Activated CD4-positive, CD25-positive, alpha-beta regulatory T cell treated with anti-CD3 and anti-CD28 coated beads, Interleukin-2, amount 50 U/mL, for 24 hours (primary cell): Measurements from ENCODE around the gene TGFBR3L.
"Not testable (repeated sequence)": the region's sequence is repeated elsewhere in the genome, so short reads cannot be mapped to it uniquely, and the experiment has no call there.

Experiments used
- ATAC-seq, 2 donors: fragments of 150-1000 bp; cut with Tn5 transposase; one replicate each; pipeline ENCODE4 v1.10.0; 2021; ENCODE audit warnings: mild to moderate bottlenecking in 1 of 2, moderate library complexity in 1 of 2

The TGFBR3L gene

DNA sequence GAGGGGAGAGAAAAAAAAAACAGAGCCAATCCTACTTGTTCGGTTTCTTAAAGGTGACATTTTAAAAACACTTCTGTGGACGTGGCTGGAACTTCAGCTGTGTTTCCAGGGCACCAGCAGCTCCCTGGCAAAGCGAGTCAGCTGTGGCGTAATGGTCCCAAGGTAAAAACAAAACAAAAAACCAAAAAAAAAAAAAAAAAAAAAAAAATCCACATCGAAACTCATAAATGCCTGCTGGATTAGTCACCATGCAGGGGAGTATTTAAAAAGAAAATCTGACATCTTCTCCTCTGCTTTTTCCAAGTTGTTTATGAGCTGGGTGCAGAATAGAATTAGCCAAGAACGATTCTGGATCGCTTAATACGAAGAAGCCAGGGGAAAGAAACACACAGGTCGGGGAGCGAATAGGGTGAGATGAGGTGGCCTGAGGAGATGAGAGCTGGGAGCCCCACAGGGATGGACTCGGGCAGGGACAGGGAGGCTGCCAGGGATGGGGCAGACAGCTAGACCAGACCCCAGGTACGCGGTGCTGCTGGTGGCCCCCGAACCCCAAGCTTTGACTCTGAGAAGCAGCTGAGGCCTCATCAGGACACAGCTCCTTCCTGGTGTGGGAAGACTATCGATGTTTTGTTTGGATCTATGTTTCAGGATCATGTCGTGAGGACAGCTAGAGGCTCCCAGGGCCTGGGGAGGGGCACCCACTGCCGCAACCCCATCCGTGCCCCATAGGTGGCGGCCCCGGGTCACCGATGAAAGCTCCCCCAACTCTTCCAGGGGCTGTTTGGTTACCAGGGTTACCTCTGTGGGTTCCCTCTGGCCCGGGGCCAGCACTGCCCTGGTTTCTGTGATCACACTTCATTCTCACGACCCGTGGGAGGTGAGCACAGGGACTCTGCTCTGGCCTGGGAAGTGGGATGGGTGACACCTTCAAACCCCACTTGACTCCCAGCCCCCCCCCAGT, 14.4 kb downstream of the TGFBR3L start:
- ATAC-seq: peak; percentile 27 to 37

DNA sequence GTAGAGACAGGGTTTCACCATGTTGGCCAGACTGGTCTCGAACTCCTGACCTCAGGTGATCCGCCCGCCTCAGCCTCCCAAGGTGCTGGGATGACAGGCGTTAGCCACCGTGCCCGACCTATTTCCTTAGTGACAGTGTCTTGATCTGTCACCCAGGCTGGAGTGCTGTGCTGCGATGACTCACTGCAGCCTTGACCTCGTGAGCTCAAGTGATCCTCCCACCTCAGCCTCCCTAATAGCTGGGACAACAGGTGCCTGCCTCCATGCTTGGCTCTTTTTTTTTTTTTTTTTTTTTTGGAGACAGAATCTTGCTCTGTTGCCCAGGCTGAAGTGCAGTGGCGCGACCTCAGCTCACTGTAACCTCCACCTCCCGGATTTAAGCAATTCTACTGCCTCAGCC, 15.4 kb downstream of the TGFBR3L start:
- not testable (repeated sequence) for ATAC-seq

DNA sequence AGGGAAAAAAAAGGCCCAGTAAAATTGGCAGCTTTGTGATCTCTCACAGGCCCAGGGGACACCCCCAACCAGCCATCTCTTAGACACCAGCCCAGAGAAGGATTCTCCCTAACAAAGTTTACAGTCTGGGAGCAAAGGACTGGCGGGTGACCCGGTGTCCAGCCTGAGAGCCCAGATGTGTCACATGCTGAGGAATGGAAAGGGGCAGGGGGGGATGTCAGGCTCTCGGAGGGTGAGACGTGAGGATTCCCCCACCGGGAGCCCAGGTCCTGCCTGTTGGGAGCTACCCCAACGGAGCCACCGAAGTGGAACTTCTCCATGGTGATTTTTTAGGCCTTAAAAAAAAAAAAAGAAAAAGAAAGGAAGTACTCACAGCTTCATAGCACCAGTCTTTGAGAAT, 16.1 kb downstream of the TGFBR3L start:
- no peak for ATAC-seq

DNA sequence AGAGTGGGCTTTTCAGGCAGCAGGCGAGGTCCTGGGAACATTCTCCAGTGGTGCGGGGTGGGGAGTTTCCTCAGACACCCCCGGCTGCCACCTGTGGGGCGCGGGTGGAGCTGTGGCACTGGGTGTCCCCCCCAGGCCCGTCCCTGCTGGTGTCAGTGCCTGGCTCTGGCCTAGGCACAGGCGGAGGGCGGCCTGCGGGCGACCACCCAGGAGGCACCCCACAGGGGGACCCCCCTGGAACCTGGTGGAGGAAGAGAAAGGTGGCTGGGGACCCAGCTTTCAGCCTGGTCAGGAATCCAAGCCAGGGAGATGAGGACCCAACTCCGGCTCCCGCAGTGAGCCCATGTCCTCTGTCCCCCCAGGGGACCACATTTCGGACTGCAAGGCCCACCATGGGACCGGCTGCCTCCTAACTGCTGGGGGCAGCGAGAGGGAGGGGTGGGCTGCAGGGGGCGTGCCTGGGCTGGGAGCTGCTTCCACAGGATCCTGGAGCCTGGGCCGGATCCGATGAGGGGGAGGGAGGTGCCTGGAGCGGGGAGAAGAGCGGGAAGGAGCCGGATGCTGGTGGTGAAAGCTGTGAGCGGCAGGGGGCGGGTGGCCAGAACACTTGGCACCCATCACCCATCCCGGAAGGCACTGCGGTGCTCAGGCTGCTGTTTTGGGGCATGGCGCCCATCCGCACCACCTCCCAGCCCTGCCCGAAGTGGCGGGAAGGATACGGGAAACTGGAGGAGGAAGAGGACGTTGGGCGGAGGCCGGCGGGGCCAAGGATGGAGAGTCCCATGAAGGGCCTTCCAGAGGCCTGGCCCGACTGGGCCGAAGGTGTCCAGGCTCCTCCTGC, 16.8 kb downstream of the TGFBR3L start:
- ATAC-seq: no peak

DNA sequence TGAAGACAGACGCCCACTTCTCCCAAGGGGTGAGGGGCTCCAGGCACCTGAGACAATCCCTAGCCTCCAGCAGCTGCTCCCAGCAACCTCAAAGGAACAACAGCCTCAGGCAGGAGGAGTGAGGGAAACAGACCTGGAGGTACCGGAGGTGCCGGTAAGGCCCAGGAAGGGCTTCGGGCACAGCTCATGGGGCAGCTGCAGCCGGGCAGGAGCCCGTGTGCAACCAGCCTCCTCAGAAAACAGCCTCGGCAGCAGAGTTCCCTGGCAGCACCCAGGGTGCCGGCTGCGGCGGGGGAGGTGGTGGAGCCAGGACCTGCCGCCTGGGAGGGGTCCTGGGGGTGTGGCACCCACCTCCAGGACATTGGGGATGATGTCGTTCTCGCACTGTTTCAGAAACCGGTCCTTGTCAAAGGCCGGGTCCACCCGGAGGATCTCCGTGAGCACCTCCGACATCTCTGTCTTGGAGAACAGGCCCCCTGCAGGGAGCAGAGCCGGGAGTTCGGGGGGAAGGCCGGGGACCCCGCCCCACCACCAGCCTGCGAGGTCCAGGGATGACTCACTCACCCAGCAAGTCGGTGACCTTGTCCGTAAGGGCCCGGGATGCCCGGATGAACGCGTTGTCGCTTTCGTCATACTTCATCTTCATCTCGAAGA, 17.8 kb downstream of the TGFBR3L start:
- no peak for ATAC-seq

DNA sequence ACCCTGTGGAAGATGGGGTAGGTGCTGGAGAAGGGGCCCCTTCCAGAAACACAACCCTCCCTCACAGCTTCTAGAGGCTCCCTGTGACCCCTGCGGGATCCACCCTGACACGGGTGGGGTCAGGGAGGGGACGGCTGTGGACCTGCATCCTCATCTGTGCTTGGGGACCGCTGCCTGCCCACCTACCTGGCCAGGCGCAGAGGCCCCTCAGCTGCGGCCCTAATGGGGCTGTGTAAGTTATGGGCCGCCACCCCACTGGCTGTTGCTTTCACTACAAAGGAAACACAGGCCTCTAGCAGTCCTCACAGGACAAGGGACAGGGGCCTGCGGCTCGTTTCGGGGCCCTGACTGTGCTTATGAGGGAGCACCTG, 18.3 kb downstream of the TGFBR3L start:
- ATAC-seq: no peak

DNA sequence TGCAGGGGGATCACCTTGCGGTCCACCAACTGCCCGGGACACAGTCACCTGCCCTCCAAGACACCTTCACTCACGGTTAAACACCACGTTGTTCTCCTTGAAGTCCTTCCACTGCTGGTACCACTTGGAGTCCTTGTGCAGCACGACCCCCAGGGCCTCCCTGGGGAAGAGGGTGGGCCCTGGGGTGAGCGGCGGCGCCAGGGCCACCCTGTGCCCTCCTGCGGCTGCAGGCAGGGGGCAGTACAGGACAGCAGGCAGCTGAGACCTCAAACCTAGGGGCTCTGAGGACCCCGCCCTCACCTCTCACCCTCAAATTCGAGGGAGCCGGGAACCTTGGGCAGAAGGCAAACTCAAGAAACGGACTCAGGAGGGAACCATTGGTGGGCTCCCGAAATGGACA, 18.8 kb downstream of the TGFBR3L start:
- no peak for ATAC-seq

DNA sequence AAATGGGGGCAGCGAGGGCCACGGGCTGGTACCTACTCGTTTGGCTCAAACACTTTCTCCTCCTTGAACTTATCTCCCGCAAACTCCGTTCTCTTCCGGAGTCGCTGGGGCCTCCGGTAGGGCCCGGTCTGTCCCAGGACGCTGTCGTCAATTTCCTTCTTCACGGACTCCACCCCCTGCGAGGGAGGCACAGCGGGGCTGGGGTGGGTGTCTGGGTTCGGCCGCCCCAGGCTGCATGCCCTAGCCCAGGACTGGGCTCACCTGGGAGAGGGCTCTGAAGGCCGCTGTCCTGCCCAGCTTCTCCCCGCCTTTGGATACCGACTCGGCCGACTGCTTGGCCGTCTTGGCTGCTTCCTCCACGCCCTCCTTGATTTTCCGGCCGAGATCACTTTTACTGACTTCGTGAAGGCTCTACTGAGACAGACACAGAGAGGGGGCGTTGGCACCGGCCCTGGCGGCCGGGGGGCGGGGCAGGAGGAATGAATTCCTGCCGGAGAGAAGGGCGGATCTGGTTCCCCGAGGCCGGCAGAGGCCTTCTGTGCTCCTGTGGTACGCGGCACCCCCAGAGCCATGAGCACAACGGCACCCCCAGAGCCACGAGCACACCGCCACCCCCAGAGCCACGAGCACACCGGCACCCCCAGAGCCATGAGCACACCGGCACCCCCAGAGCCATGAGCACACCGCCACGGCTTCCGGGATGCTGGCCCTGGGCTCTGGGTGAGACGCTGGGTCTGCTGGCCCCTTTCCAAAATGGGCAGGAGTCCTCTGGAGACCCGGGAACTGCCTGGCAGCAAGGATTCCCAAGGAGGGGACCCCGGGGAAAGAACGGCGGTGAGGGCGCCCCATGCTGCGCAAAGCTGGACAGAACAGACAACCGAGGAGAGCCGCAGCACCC, 19.4 kb downstream of the TGFBR3L start:
- ATAC-seq: no peak

DNA sequence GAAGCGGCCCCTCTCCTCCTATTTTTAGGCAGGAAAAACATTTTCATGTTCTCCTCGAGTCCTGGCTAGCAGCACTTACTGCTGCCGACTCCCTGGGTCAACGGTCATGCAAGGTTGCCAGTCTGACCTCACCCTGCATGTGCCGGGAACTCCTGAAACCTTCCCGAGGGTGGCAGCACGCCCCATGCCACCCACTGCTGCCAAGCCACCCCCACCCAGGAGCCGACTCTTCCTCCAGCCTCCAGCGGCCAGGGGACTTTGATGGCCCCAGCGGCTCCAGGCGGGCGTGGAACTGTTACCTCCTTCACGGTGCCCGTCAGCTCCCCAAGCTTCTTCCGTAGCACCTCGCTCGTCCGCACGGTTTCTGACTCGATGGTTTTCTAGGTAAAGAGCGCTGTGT, 20.1 kb downstream of the TGFBR3L start:
- ATAC-seq: no peak

DNA sequence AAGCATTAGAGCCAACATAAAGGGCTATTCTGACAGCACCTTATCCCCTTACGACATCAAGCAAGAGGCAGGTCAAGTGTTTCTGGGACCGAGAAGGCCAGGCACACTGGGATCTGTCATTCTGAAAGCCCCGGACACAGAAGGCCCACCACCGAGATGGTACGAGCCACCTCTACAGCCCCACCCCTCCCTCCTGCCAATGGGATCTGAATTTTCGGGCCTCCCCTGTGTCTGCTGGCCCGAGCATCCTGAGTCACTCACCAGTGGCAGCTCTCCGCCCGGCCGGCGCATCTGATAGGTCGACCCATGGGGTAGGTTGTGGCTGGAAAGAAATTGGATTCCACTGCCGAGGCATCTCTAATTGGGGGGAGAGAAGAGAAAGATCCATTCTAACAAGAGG, 26.2 kb downstream of the TGFBR3L start:
- ATAC-seq: no peak

DNA sequence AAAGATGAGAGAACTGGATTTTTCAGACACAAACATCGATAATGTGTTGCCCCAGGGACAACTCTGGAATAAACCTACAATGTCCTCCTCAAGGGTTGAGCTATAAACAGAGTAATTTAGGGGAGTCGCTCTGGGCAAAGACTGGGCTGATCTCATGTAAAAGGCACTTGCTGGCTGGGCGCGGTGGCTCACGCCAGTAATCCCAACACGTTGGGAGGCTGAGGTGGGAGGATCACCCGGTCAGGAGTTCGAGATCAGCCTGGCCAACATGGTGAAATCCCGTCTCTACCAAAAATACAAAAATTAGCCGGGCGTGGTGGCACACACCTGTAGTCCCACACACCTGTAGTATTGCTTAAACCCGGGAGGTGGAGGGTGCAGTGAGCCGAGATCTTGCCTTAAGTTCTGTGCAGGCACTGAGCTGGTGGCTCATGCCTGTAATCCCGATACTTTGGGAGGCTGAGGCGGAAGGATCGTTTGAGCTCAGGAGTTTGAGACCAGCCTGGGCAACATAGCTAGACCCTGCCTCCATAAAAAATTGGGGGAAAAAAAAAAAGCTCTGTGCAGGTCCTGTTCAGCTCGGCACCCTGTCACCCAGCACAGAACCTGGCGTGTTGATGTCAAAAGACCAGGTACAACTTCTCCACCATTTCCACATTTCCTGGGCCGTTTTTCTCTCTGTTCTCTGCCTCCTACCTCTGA, 27.4 kb downstream of the TGFBR3L start:
- ATAC-seq: no peak

DNA sequence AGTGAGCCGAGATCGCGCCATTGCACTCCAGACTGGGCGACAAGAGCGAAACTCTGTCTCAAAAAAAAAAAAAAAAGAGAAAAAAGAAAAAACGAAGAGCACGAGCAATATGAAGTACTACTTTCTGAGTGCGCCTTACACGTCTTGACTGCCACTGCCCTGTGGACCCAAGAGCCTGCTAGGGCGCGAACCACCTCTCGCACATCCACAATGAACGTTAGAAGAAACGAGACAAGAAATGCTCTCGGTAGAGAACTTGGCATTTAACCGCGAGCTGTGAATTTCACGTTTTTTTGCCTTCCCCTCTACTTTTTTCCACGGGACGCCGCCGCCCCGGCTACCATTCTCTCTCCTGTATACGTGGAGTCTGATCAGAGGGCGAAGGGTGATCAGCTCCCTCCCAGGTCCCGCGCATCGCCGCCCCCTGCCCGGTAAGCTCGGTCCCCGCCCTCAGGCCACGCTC, 28.4 kb downstream of the TGFBR3L start:
- peak; percentile 6 to 7 for ATAC-seq

DNA sequence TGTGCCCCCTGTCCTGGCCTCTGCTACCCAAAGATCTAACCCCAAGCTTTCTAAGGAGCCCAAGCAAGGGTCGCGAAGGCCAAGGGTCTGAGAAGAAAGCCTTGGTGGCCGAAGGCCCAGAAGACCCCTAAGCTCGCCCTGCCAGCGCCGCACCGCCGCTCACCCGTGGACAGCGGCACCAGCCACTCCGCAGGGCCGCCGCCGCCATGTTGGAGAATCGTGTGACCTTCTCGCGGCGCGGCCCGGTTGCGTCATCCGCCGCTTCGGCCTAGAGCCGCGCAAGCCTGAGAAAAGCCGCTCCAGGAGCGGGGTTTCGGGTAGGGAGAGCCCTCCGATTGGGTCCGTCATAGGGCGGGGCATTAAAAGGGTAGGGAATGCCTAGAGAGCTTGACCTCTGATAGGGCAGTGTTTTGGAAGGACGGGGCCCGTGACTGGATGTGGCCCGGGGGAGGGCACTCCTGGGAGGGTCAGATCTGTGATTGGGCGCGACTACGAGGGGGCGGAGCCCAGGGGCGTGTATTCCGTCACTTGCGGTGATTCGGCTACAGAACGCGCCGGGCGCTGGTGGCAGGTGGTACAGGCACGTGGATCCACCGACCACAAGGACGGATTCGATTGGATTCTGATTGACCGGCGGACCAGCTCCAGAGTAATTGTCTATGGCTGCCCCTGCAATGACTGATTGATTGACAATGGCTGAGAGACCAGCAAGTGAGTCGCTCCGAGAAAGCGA, 29.0 kb downstream of the TGFBR3L start, which contains the start of gene TIMM44:
TSS of gene TIMM44 (minus strand) at position 223 of the 733 bp plus-strand sequence. CDS start at position 208, 15 bp downstream.
- peak; percentile 98 for ATAC-seq

DNA sequence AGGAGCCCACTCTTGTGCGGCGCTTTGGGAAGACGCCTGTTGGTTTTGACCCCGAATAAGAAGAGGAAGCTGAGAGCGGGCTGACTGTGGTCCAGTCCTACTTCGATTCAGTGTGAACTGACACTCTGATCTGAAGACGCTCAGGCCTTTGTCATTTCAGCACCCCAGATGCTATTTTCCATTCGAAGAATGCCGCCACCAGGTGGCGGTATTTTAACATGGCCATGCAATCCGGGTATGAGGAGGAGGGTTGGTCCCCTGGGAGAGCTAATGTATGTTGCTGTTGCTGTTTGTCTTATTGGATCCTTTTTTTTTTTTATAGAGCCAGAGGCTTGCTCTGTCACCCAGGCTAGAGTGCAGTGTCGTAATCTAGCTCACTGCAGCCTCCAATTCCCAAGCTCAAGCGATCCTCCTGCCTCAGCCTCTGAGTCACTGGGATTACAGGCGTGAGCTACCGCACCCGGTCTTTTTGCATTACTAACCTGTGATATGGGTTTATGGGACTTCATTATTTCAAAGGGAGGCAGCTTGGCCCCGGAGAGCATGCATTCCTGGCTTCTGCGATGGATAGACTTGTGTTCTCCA, 29.6 kb downstream of the TGFBR3L start:
- peak; percentile 40 to 51 for ATAC-seq

DNA sequence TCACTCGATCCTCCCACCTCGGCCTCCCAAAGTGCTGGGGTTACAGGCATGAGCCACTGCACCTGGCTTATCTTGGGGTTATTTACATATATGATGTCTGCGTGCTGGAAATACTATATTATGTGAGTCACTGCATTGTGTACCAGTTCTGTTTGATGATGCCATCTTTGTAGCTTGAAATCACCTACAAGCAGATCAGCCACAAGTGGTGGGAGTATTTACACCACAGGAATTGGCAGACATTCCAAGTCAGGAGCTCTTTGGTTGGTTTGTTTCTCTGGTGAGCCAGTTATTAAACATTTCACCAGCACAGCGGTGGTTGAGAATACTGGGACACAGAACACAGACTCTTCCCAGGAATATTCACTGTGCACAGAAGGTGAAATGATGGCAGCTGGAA, 33.3 kb downstream of the TGFBR3L start:
- no peak for ATAC-seq

DNA sequence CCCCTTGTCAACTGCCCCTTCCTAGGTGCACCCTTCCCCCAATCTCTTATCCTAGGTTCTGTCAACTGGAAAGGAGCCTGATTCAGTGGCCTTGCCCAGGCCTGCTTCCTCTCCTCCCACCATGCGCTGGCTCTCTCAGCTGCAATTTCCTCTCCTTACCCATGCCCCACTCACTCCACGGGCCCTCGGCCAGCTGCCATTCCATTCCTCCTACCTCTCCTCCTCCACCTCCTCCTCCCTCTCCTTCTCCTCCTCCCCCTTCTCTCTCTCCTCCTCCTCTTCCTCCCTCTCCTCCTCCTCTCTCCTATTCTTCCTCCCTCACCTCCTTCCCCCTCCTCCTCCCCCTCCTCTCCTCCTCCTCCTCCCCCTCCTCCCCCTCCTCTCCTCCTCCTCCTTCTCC, 38.4 kb downstream of the TGFBR3L start:
- no peak for ATAC-seq

DNA sequence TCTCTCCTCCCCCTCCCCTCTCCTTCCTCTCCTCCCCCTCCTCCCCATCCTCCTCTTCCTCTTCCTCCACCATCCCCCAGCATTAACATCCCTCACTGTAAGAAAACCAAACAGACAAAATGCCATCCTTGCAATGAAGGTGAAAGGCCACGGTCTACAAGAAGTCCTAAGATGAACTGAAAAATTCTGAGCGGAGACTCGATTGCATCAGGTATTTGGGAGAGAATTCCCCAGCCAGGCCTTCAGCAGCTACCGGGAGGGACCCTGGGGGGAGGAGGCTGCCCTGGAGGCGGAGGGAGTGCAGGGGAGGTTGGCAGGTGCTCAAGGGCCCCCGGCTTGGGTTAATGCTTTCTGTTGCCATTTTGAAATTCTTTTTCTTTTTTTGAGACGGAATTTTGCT, 38.9 kb downstream of the TGFBR3L start:
- no peak for ATAC-seq

DNA sequence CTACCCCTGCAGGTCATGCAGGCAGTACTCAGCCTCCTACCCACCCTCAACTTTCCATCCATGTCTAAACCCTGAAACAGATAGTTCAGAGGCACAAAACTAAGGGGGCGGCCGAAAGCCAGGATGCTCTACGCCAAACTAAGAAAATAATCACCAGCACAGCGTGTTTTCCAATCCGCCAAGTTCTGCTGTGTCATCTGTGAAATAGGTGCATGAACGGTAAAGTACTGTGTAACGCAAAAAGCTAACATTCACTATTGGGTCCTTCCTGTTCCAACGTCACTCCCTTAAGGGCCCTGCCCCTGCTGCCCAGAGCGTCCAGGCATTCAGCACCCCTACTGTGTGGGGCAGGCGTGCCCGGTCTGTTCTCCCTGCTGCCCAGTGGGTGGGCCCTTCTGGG, 41.1 kb downstream of the TGFBR3L start:
- no peak for ATAC-seq

DNA sequence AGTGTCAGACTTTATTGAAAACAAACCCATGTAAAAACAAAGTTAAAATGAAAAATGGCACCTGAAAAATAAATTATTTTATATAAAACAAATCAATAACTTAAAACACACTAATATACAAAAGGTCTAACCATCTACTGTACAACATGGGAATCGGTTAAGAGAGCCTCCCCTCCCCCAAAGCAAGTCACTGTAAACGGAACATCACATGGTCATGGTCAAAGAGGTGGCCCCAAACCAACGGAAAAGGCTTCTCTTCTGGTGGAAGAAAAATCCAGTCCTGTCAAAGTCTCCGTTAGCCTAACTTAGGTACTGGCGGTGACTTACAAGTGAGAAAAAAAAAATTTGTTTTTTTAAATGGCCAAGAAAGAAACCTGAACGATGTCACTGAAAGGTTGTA, 44.6 kb downstream of the TGFBR3L start:
- ATAC-seq: no peak

DNA sequence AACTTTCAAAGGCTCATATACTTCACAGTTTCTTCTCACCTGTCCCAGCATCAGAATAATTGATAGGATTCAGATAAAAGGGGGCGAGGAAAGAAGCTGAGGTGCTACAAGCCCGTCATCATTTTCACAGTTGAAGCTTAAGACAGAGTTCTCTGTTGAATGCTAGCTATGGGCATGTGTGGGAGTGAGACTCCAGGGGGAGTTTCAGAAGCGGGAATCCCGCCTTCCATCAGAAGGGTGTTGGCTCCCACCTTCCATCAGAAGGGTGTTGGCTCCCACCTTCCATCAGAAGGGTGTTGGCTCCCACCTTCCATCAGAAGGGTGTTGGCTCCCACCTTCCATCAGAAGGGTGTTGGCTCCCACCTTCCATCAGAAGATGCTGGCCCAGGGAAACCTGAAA, 46.5 kb downstream of the TGFBR3L start:
- ATAC-seq: not testable (repeated sequence)
